IMR-90 (cell line): ENCODE measurements around the gene PCP4L1. TPM values are rescaled to one million over a fixed set of nuclear protein-coding genes. Genes with fewer than 3 reads are reported as not detected.

Experiments used
- ATAC-seq: fragments of 200-7000 bp; cut with Tn5 transposase; 2 replicates; pipeline ENCODE4 v1.9.1; 2020; ENCODE audit warnings: low read depth, mild to moderate bottlenecking, moderate library complexity
- BruUV-seq: library from RNA; stranded (reverse); fragments of 400-500 nt; replicated peaks from 2 replicates; lab custom pipeline; 2021; lab: Mats Ljungman, UMichigan
- CTCF ChIA-PET: fragments of 300-600 bp; formaldehyde crosslinking; extraction: SDS; loops from one replicate; lab custom pipeline; 2021; ENCODE audit warnings: antibody characterized with exemption; lab: Yijun Ruan, JAX
- POLR2A ChIA-PET: fragments of 300-600 bp; sonication (Branson Sonifier 250); formaldehyde crosslinking; loops from one replicate; lab custom pipeline; 2022; ENCODE audit warnings: antibody characterized with exemption; ENCODE audit not compliant: unreplicated experiment; lab: Charles Lee
- DNase-seq: peaks from one replicate; pipeline ENCODE4 v3.0.0; 2013
- H2AFZ ChIP-seq: replicated peaks from 2 replicates; pipeline ENCODE3; 2013; ENCODE audit warnings: low read length, mild to moderate bottlenecking; ENCODE audit not compliant: poor library complexity
- H2AK5ac ChIP-seq: 2 replicates; pipeline ENCODE4 v1.6.1; 2013; ENCODE audit warnings: low read depth, low read length, inconsistent platforms
- H2AK9ac ChIP-seq: replicated peaks from 2 replicates; pipeline ENCODE3; 2013; ENCODE audit warnings: mild to moderate bottlenecking, low read depth, low read length, moderate library complexity; ENCODE audit not compliant: poor library complexity
- H2BK120ac ChIP-seq: 2 replicates; pipeline ENCODE4 v1.6.1; 2013; ENCODE audit warnings: low read depth, low read length, inconsistent platforms
- H2BK15ac ChIP-seq: 3 replicates; pipeline ENCODE4 v1.6.1; 2013; ENCODE audit warnings: low read depth, low read length, inconsistent platforms
- H2BK20ac ChIP-seq: 2 replicates; pipeline ENCODE4 v1.6.1; 2013; ENCODE audit warnings: low read depth, mild to moderate bottlenecking, inconsistent platforms, low read length, moderate library complexity
- H2BK5ac ChIP-seq: 2 replicates; pipeline ENCODE4 v1.6.1; 2013; ENCODE audit warnings: mild to moderate bottlenecking, low read depth, low read length, inconsistent platforms; ENCODE audit not compliant: poor library complexity, severe bottlenecking
- H3K14ac ChIP-seq: replicated peaks from 2 replicates; pipeline ENCODE4 v1.6.1; 2013; ENCODE audit warnings: low read depth, low read length, inconsistent platforms
- H3K18ac ChIP-seq: 2 replicates; pipeline ENCODE4 v1.6.1; 2013; ENCODE audit warnings: low read depth, low read length, control low read depth
- H3K23ac ChIP-seq: 2 replicates; pipeline ENCODE4 v1.6.1; 2013; ENCODE audit warnings: low read depth, low read length, inconsistent platforms
- H3K27ac ChIP-seq: 2 replicates; pipeline ENCODE4 v1.5.1; 2013; ENCODE audit warnings: mild to moderate bottlenecking, control low read depth, low read length; ENCODE audit not compliant: insufficient read depth
- H3K27me3 ChIP-seq: 2 replicates; pipeline ENCODE4 v1.6.1; 2013; ENCODE audit warnings: low read length; ENCODE audit not compliant: control insufficient read depth, insufficient read depth
- H3K36me3 ChIP-seq: 2 replicates; pipeline ENCODE4 v1.6.1; 2013; ENCODE audit warnings: low read length, mixed read lengths; ENCODE audit not compliant: control insufficient read depth, insufficient read depth
- H3K4ac ChIP-seq: 2 replicates; pipeline ENCODE4 v1.6.1; 2013; ENCODE audit warnings: low read depth, low read length, inconsistent platforms
- H3K4me1 ChIP-seq: 2 replicates; pipeline ENCODE4 v1.6.1; 2013; ENCODE audit warnings: low read length, mixed read lengths; ENCODE audit not compliant: control insufficient read depth, insufficient read depth
- H3K4me2 ChIP-seq: 2 replicates; pipeline ENCODE4 v1.6.1; 2013; ENCODE audit warnings: low read depth, mild to moderate bottlenecking, control low read depth, low read length, moderate library complexity
- H3K4me3 ChIP-seq: 2 replicates; pipeline ENCODE4 v1.5.1; 2013; ENCODE audit warnings: low read depth, mild to moderate bottlenecking, control low read depth, low read length, moderate library complexity; ENCODE audit not compliant: insufficient read depth
- H3K56ac ChIP-seq: 2 replicates; pipeline ENCODE4 v1.6.1; 2013; ENCODE audit warnings: low read length, inconsistent platforms; ENCODE audit not compliant: insufficient read depth; ENCODE audit errors: extremely low read depth
- H3K79me1 ChIP-seq, 2 experiments: 2 replicates each; pipeline ENCODE4 v1.6.1; 2013; ENCODE audit warnings: low read length in 2 of 2, inconsistent platforms in 1 of 2, low read depth in 1 of 2
- H3K9ac ChIP-seq: 2 replicates; pipeline ENCODE4 v1.6.1; 2013; ENCODE audit warnings: low read depth, low read length, control low read depth
- H3K9me1 ChIP-seq: 2 replicates; pipeline ENCODE4 v1.6.1; 2013; ENCODE audit warnings: low read length, inconsistent platforms; ENCODE audit not compliant: insufficient read depth
- H3K9me3 ChIP-seq: 2 replicates; pipeline ENCODE4 v1.6.1; 2013; ENCODE audit warnings: low read length; ENCODE audit not compliant: control insufficient read depth, insufficient read depth
- H4K20me1 ChIP-seq: 2 replicates; pipeline ENCODE4 v1.6.1; 2013; ENCODE audit warnings: low read length, inconsistent platforms; ENCODE audit not compliant: insufficient read depth
- H4K5ac ChIP-seq: 2 replicates; pipeline ENCODE4 v1.6.1; 2013; ENCODE audit warnings: mild to moderate bottlenecking, low read depth, low read length, control low read depth
- H4K8ac ChIP-seq, 2 experiments: 2 replicates each; pipeline ENCODE4 v1.6.1; 2013; ENCODE audit warnings: low read depth in 2 of 2, low read length in 2 of 2, control low read depth in 1 of 2, inconsistent platforms in 1 of 2
- H4K91ac ChIP-seq: 2 replicates; pipeline ENCODE4 v1.6.1; 2013; ENCODE audit warnings: low read depth, low read length, inconsistent platforms; ENCODE audit not compliant: insufficient read depth
- CEBPB ChIP-seq: IDR thresholded peaks from 2 replicates; pipeline ENCODE4 v1.6.1; 2012; ENCODE audit warnings: low read depth, low read length, improper control_type of control experiment
- CHD1 ChIP-seq: IDR thresholded peaks from 2 replicates; pipeline ENCODE4 v1.6.1; 2012; ENCODE audit warnings: low read depth, low read length, improper control_type of control experiment
- MAFK ChIP-seq: IDR thresholded peaks from 2 replicates; pipeline ENCODE4 v1.6.1; 2012; ENCODE audit warnings: low read depth, low read length, improper control_type of control experiment
- MAZ ChIP-seq: IDR thresholded peaks from 2 replicates; pipeline ENCODE4 v1.6.1; 2012; ENCODE audit warnings: low read depth, mild to moderate bottlenecking, low read length, improper control_type of control experiment, moderate library complexity, borderline replicate concordance
- MXI1 ChIP-seq: IDR thresholded peaks from 2 replicates; pipeline ENCODE4 v1.6.1; 2012; ENCODE audit warnings: low read depth, mild to moderate bottlenecking, low read length, moderate library complexity, borderline replicate concordance
- NFE2L2 ChIP-seq: fragments of 150-350 bp; IDR thresholded peaks from 2 replicates; pipeline ENCODE4 v1.6.1; 2016; ENCODE audit warnings: low read depth, mild to moderate bottlenecking, low read length
- RAD21 ChIP-seq: IDR thresholded peaks from 2 replicates; pipeline ENCODE4 v1.6.1; 2012; ENCODE audit warnings: low read length, improper control_type of control experiment
- RCOR1 ChIP-seq: IDR thresholded peaks from 2 replicates; pipeline ENCODE4 v1.6.1; 2012; ENCODE audit warnings: mild to moderate bottlenecking, low read length, improper control_type of control experiment; ENCODE audit not compliant: insufficient replicate concordance
- RFX5 ChIP-seq: IDR thresholded peaks from 2 replicates; pipeline ENCODE4 v1.8.0; 2012; ENCODE audit warnings: low read depth, mild to moderate bottlenecking, low read length, moderate library complexity
- WGBS, 2 experiments: methylation state at CpG; one replicate each; pipeline versions ENCODE4 v1.1.5 to v1.1.7; 2013; ENCODE audit warnings: missing lambda C conversion rate in 2 of 2; ENCODE audit not compliant: insufficient read length in 1 of 2; ENCODE audit errors: extremely low coverage in 2 of 2; 5-methylcytosine and 5-hydroxymethylcytosine counted together
- dilution Hi-C: fragments of 300-500 bp; cut with HindIII; formaldehyde crosslinking; loops from one replicate; pipeline ENCODE4 v1.14.3; 2018; ENCODE audit warnings: low sequenced_read_pairs; ENCODE audit not compliant: unreplicated experiment
- in situ Hi-C: fragments of 300-500 bp; cut with MboI; formaldehyde crosslinking; loops from 3 replicates; pipeline ENCODE4 v1.14.3; 2019; ENCODE audit warnings: low sequenced_read_pairs, inconsistent platforms, mixed read lengths
- intact Hi-C: fragments of 100-400 bp; cut with micrococcal nuclease; formaldehyde crosslinking; loops from 2 replicates; pipeline ENCODE4 v1.10.0; 2022
- polyA plus RNA-seq, 3 experiments: library from polyadenylated mRNA; depleted of rRNA; stranded (reverse); fragments of >200 nt; gene quantifications; 2 replicates each; pipeline ENCODE4 v1.2.3, GENCODE V29; 2012; ENCODE audit warnings: low replicate concordance in 1 of 3
- total RNA-seq: library from RNA; depleted of rRNA; stranded (reverse); fragments of >200 nt; gene quantifications from 2 replicates; pipeline ENCODE4 v1.2.3, GENCODE V29; 2012
- TF ChIP-seq, protein P1 (sequence below): conservative IDR thresholded peaks from 2 replicates; pipeline ENCODE4 v1.5.1; 2012; ENCODE audit warnings: mild to moderate bottlenecking, low read depth, low read length, improper control_type of control experiment

Gene PCP4L1
- total and polyA plus RNA-seq, 2 of the 4 experiments (the other 2 are of a cell fraction), result not detected

DNA sequence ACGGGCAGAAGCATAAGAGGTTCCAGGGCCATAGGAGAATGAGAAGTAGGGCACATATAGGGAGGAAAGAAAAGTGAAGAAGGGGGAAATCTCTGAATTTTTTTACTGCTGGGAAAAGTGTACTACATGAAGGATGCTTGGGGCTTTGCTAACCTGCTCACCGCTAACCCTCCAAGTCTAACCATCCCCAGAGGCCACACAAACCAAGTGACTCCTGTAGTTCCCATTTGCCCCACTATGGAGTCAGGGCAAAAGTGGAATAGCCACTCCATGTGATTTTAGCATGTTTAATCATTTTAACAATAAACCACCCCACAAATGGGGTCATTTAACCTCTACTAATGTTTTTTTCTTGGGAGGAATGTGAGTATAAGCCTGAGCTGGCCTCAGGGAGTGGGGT lies 26.6 kb downstream of the PCP4L1 start:
- Histone ChIP-seq H3K27me3 (peaks cover 19% of the 10 kb centered on the region), H3K79me1 (no peaks in the 10 kb centered on the region), H4K5ac (no peak overlapping the region), H3K4me2 (no peak overlapping the region), H2AFZ (no peak overlapping the region), H3K9me1 (no peaks in the 10 kb centered on the region), H3K18ac (no peak overlapping the region), H2BK20ac (no peak overlapping the region), H2AK9ac (no peak overlapping the region), H4K20me1 (no peaks in the 10 kb centered on the region), H3K27ac (no peak overlapping the region), H4K8ac (no peak overlapping the region), H3K36me3 (no peaks in the 10 kb centered on the region), H3K9me3 (no peaks in the 10 kb centered on the region), H3K14ac (no peak overlapping the region), H2BK5ac (no peak overlapping the region), H2BK120ac (no peak overlapping the region), H3K23ac (no peak overlapping the region), H3K4me1 (no peaks in the 10 kb centered on the region), H3K9ac (no peak overlapping the region), H3K56ac (no peak overlapping the region), H2BK15ac (no peak overlapping the region), H3K4ac (no peak overlapping the region), H2AK5ac (no peak overlapping the region), H3K4me3 (no peak overlapping the region), H4K91ac (no peak overlapping the region)
- in situ Hi-C loops (no loop called here), dilution Hi-C loops (no loop called here), intact Hi-C loops (no loop called here)
- DNase-seq (no peak), ATAC-seq (no peak)
- WGBS, 2 experiments, result no CpG with 5 or more reads among the region's 2 CpGs
- no peak for TF ChIP-seq MAFK
- no peak for TF ChIP-seq RCOR1
- TF ChIP-seq MXI1, result no peak
- TF ChIP-seq CHD1, result no peak
- TF ChIP-seq MAZ, result no peak
- TF ChIP-seq CEBPB, result no peak
- no peak for TF ChIP-seq NFE2L2
- TF ChIP-seq, protein P1, sequence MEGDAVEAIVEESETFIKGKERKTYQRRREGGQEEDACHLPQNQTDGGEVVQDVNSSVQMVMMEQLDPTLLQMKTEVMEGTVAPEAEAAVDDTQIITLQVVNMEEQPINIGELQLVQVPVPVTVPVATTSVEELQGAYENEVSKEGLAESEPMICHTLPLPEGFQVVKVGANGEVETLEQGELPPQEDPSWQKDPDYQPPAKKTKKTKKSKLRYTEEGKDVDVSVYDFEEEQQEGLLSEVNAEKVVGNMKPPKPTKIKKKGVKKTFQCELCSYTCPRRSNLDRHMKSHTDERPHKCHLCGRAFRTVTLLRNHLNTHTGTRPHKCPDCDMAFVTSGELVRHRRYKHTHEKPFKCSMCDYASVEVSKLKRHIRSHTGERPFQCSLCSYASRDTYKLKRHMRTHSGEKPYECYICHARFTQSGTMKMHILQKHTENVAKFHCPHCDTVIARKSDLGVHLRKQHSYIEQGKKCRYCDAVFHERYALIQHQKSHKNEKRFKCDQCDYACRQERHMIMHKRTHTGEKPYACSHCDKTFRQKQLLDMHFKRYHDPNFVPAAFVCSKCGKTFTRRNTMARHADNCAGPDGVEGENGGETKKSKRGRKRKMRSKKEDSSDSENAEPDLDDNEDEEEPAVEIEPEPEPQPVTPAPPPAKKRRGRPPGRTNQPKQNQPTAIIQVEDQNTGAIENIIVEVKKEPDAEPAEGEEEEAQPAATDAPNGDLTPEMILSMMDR, result no peak
- no peak for TF ChIP-seq RAD21
- TF ChIP-seq RFX5, result no peak
- ChIA-PET POLR2A (no interaction called here), CTCF (interaction anchor here (0.6 kb wide), 2 partner anchors 11 to 455 kb away, joined by 3 to 7 read pairs; no protein-coding TSS in a partner anchor)
- no TSS peak for BruUV-seq
